T47D (cell line): Measurements from ENCODE around the gene KCTD16.

Experiments
- DNase-seq, 2 experiments: peaks; one replicate each; pipeline versions ENCODE4 v3.0.0 to v3.0.0-alpha.2; 2011 to 2012; ENCODE audit warnings: low read depth in 1 of 2, low spot score in 1 of 2
- JUND ChIP-seq: IDR thresholded peaks from 2 replicates; pipeline ENCODE4 v1.6.1; 2012; ENCODE audit warnings: low read depth
- in situ Hi-C: cut with HindIII; loops from 2 replicates; pipeline ENCODE4 v1.10.0; 2016; ENCODE audit warnings: low sequenced_read_pairs, low pct_unique_long_range_greater_than_20kb

The KCTD16 gene

GRCh38 chr5:144422018-144422727 lies 251.5 kb downstream of the KCTD16 start:
- TF ChIP-seq JUND, result no peak
- no peak for DNase-seq
- in situ Hi-C loops, result no loop called here

DNA sequence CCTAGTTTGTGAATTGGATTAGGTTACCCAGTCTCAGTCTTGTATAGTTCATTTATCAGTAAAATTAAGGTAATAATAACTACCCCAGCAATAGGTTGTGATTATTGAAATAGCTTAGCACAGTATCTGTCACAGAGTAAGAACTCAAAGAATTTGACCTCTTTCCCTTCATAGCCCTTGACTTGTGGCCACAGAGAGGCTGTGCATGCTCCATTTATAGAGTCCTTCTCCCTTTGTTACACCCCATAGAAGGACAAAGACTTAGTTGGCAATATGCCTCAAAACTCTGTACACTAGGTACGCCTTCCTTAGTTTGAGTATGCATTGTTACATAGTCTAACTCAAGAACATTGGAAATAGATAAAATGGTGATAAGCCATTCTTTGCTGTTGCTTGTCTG lies 257.2 kb downstream of the KCTD16 start:
- in situ Hi-C loops, result no loop called here
- TF ChIP-seq JUND, result no peak
- DNase-seq, result no peak

- no peak for DNase-seq
- in situ Hi-C loops, result no loop called here
Observed at GRCh38 chr5:144428326-144428725, 257.7 kb downstream of the KCTD16 start.

DNA sequence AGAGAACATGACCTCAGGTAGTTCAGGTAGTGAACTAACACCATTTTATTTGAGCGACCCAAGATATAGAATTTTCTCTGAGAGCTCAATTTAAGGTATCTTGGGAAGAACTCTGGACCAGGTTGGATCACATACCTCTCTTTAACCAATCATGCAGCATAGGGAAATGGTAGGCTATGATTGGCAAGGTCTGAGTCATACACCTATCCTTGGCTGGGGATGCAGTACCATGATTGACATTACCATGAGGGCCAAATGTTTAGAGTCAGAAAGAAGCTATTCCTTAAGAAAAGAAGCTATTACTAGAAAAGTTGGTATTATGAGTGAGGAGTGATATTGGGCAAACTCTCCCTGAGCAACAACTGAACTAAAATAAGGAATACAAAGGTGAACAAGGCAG lies 258.7 kb downstream of the KCTD16 start:
- DNase-seq, result no peak
- in situ Hi-C loops, result no loop called here
- TF ChIP-seq JUND, result no peak

More at GRCh38 chr5:144428326-144428725, 257.7 kb downstream of the KCTD16 start:
- no peak for TF ChIP-seq JUND

GRCh38 chr5:144429905-144430304 lies 259.2 kb downstream of the KCTD16 start:
- no peak for TF ChIP-seq JUND
- in situ Hi-C loops, result no loop called here

DNA sequence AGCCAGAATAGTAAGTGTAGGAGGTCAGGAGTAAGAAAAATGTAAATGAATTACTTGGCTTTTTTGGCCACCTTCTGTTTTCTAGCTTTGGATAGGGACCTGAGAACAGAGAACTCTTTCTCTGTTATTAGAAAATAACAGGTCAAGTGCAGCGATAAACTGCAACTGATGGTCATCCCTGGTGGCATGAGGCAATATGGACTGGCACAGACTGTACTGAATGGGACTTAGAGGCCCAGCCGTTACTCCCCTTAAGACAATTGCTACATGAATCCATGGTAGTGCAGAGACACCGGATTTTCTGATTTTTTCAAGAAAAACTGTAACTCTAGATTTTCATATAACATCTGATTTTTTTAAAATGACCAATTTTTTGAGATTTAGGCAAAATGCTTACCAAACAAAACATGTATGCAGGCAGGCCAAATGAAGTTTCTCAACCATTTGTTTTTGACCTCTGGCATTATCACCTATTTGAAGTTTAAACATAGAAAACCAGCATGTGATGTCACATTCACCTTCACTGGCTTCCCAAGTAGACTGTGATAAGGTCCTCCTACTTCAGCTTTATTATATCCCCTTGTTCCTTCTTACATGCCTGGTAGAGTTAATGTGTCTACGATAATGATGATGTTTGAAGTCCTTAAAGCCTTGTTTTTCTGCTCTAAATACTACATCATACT lies 262.6 kb downstream of the KCTD16 start:
- no peak for TF ChIP-seq JUND
- in situ Hi-C loops, result no loop called here
- no peak for DNase-seq

More at GRCh38 chr5:144429905-144430304, 259.2 kb downstream of the KCTD16 start:
- no peak for DNase-seq

- in situ Hi-C loops, result no loop called here
- no peak for TF ChIP-seq JUND
- no peak for DNase-seq
Observed at GRCh38 chr5:144433893-144434292, 263.2 kb downstream of the KCTD16 start.

- in situ Hi-C loops, result no loop called here
- no peak for DNase-seq
- TF ChIP-seq JUND, result no peak
Observed at GRCh38 chr5:144436007-144436406, 265.3 kb downstream of the KCTD16 start.

DNA sequence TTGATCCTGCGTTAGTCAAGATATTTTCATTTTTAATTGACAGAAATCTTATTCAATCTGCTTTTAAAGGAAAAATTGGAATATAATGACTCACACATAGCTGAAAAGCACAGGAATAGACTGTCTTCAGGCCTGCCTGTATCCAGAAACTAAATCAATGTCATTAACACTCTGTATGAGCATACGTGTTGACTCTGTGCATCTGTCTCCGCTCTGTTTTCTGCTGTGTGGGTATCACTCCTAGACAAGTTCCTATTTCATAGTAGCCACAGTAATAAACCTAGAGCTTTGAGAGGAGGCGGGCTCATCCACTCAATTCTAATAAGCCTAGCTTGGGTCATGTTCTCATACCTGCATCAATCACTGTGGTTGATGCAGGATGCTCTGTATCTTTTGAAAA lies 267.6 kb downstream of the KCTD16 start:
- in situ Hi-C loops, result no loop called here
- TF ChIP-seq JUND, result no peak
- no peak for DNase-seq

DNA sequence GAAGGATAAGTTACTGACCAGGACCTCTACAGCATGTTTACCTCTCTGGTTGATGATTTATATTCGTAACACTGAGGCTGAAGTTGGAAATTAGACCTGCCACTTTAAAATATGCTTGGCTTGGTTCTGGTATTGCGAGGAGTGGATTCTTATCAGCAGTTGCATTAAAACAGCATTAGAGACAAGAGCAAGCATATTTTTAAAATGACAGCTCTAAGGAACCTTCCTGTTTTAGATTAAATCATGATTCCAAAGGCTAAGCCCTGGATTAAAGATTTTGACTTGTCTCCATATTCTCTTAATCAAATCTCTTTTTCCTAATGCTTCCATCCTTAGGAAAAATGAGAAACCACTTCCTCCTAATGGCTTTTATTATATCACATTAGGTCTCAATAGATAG lies 277.8 kb downstream of the KCTD16 start:
- in situ Hi-C loops, result no loop called here
- no peak for TF ChIP-seq JUND
- no peak for DNase-seq

GRCh38 chr5:144451187-144451973 lies 280.7 kb downstream of the KCTD16 start:
- in situ Hi-C loops, result no loop called here
- no peak for DNase-seq
- TF ChIP-seq JUND, result no peak

- DNase-seq, result no peak
- in situ Hi-C loops, result no loop called here
- no peak for TF ChIP-seq JUND
Observed at GRCh38 chr5:144453753-144454152, 283.1 kb downstream of the KCTD16 start.

DNA sequence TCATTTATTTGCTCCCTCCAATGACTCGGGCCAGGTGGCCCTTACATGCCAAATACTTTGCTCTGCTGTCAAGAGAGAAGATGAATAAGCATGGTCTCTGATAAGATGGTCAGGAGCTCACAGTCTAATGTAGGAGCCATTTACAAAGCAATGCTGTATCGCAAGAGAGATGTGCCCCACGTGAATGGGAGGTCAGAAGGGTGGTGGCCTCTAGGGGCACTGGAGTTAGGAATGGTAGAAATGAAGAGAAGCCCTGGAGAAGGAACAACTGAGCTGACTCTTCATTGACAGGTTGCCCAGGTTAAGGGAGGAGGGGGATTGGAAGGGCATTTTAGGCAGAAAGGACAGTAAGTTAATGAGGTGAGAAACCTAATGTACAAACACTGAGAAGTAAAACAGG lies 286.5 kb downstream of the KCTD16 start:
- in situ Hi-C loops, result no loop called here
- DNase-seq, result no peak
- no peak for TF ChIP-seq JUND
